GM12878 (cell line): ENCODE results near the gene S100A7.

Source experiments
- ASH2L ChIP-seq: fragments of 300-600, 200-600 bp; sonication (generic); IDR thresholded peaks from 2 replicates; pipeline ENCODE4 v1.6.1; 2017; ENCODE audit warnings: low read depth, mild to moderate bottlenecking, borderline replicate concordance
- CTCF ChIP-seq, 3 experiments: IDR thresholded peaks in 2 of 3; conservative IDR thresholded peaks in 1 of 3; 2 replicates each; pipeline ENCODE4 v1.5.1; 2011; ENCODE audit warnings: low read depth in 3 of 3, low read length in 3 of 3, mild to moderate bottlenecking in 3 of 3, control low read depth in 2 of 3, moderate library complexity in 2 of 3, inconsistent platforms in 1 of 3, mixed read lengths in 1 of 3; ENCODE audit not compliant: control insufficient read depth in 2 of 3, insufficient read depth in 1 of 3; ENCODE audit errors: extremely low read depth in 1 of 3
- DPF2 ChIP-seq: fragments of 450-650 bp; IDR thresholded peaks from 2 replicates; pipeline ENCODE4 v1.6.1; 2017; ENCODE audit warnings: mild to moderate bottlenecking
- EP300 ChIP-seq, 2 experiments: fragments of 150-350 bp in 1 of 2; IDR thresholded peaks; 2 replicates each; pipeline ENCODE4 v1.6.1; 2011 to 2012; ENCODE audit warnings: low read depth in 2 of 2, low read length in 2 of 2, borderline replicate concordance in 1 of 2, improper control_type of control experiment in 1 of 2, inconsistent platforms in 1 of 2; ENCODE audit not compliant: control insufficient read depth in 1 of 2
- EZH2 ChIP-seq: IDR thresholded peaks from 2 replicates; pipeline ENCODE4 v1.6.1; 2012; ENCODE audit warnings: low read depth, mild to moderate bottlenecking, control low read depth, inconsistent platforms, low read length, borderline replicate concordance; ENCODE audit not compliant: control insufficient read depth
- GATAD2B ChIP-seq: fragments of 450-650 bp; conservative IDR thresholded peaks from 2 replicates; pipeline ENCODE4 v1.6.1; 2017; ENCODE audit warnings: low read depth, mild to moderate bottlenecking, moderate library complexity
- JUND ChIP-seq: IDR thresholded peaks from 2 replicates; pipeline ENCODE4 v1.6.1; 2012; ENCODE audit warnings: low read depth, mild to moderate bottlenecking, low read length, improper control_type of control experiment, moderate library complexity
- KAT2A ChIP-seq: conservative IDR thresholded peaks from 2 replicates; pipeline ENCODE4 v1.6.1; 2011; ENCODE audit warnings: low read depth, low read length; ENCODE audit not compliant: control insufficient read depth
- RAD21 ChIP-seq: IDR thresholded peaks from 2 replicates; pipeline ENCODE4 v1.6.1; 2011; ENCODE audit warnings: mild to moderate bottlenecking, low read depth, low read length, moderate library complexity; ENCODE audit not compliant: insufficient read depth
- RCOR1 ChIP-seq: conservative IDR thresholded peaks from 2 replicates; pipeline ENCODE4 v1.6.1; 2012; ENCODE audit warnings: low read depth, low read length, improper control_type of control experiment
- SMC3 ChIP-seq: IDR thresholded peaks from 2 replicates; pipeline ENCODE4 v1.6.1; 2011; ENCODE audit warnings: low read length, improper control_type of control experiment, borderline replicate concordance
- SREBF2 ChIP-seq: IDR thresholded peaks from 2 replicates; pipeline ENCODE4 v1.6.1; 2012; ENCODE audit warnings: mild to moderate bottlenecking, low read length
- TBL1XR1 ChIP-seq: IDR thresholded peaks from 2 replicates; pipeline ENCODE4 v1.6.1; 2012; ENCODE audit warnings: low read depth, low read length, improper control_type of control experiment
- ZNF274 ChIP-seq: IDR thresholded peaks from one replicate; pipeline ENCODE4 v1.8.0; 2011; ENCODE audit not compliant: insufficient read length, insufficient read depth

- TF ChIP-seq CTCF (IDR thresholded peaks at IDR 0.05 in 2 of 3, conservative IDR thresholded peaks at IDR 0.05 in 1 of 3; ENCODE audit: control insufficient read depth in 2 of 3, extremely low read depth in 1 of 3, insufficient read depth in 1 of 3, low read depth in 3 of 3, low read length in 3 of 3): no peak
- TF ChIP-seq ZNF274: no peak
- no peak for TF ChIP-seq EZH2
- no peak for TF ChIP-seq RCOR1
- no peak for TF ChIP-seq SREBF2
- TF ChIP-seq JUND: no peak
- no peak for TF ChIP-seq TBL1XR1
- TF ChIP-seq SMC3: no peak
- TF ChIP-seq EP300 (IDR thresholded peaks at IDR 0.05; ENCODE audit: borderline replicate concordance in 1 of 2, control insufficient read depth in 1 of 2, low read depth in 2 of 2, low read length in 2 of 2): no peak
- TF ChIP-seq DPF2: no peak
- no peak for TF ChIP-seq KAT2A
- no peak for TF ChIP-seq ASH2L
- TF ChIP-seq RAD21: no peak
- TF ChIP-seq GATAD2B: no peak
Measured at GRCh38 chr1:153466908-153467307, 6.5 kb upstream of the S100A7 start.
